ENCODE data around the gene NXNL2. TPM values are rescaled to one million over a fixed set of nuclear protein-coding genes. Genes with fewer than 3 reads are reported as not detected.

NXNL2 gene
- 0.19 TPM for polyA plus RNA-seq (ENCODE audit: insufficient read length)

GRCh38 chr9:88534456-88535225 lies at the start of gene NXNL2:
TSS of gene NXNL2 (plus strand) at chr9:88535178. CDS start at chr9:88535435, 257 bp downstream.
- DNase-seq, result peak; percentile 72

- DNase-seq, result no peak
Observed at GRCh38 chr9:88488166-88488565, 46.8 kb upstream of the NXNL2 start.

GRCh38 chr9:88494983-88495721 lies 39.8 kb upstream of the NXNL2 start:
- DNase-seq, result no peak

GRCh38 chr9:88497224-88497623 lies 37.8 kb upstream of the NXNL2 start:
- no peak for DNase-seq

GRCh38 chr9:88498880-88499279 lies 36.1 kb upstream of the NXNL2 start:
- DNase-seq, result no peak

GRCh38 chr9:88501086-88501485 lies 33.9 kb upstream of the NXNL2 start:
- no peak for DNase-seq

GRCh38 chr9:88502552-88503034 lies 32.4 kb upstream of the NXNL2 start:
- DNase-seq, result no peak

GRCh38 chr9:88503081-88503844 lies 31.7 kb upstream of the NXNL2 start:
- no peak for DNase-seq

GRCh38 chr9:88503845-88504764 lies 30.9 kb upstream of the NXNL2 start:
- no peak for DNase-seq

GRCh38 chr9:88508326-88508725 lies 26.7 kb upstream of the NXNL2 start:
- no peak for DNase-seq

GRCh38 chr9:88511906-88512305 lies 23.1 kb upstream of the NXNL2 start:
- DNase-seq, result no peak

- DNase-seq, result no peak
Observed at GRCh38 chr9:88514247-88514646, 20.7 kb upstream of the NXNL2 start.

- no peak for DNase-seq
Observed at GRCh38 chr9:88521308-88521707, 13.7 kb upstream of the NXNL2 start.

- no peak for DNase-seq
Observed at GRCh38 chr9:88522360-88522759, 12.6 kb upstream of the NXNL2 start.

- DNase-seq, result no peak
Observed at GRCh38 chr9:88523056-88523455, 11.9 kb upstream of the NXNL2 start.

GRCh38 chr9:88524911-88525310 lies 10.1 kb upstream of the NXNL2 start:
- DNase-seq, result no peak

- no peak for DNase-seq
Observed at GRCh38 chr9:88527618-88528017, 7.4 kb upstream of the NXNL2 start.

GRCh38 chr9:88528080-88528790 lies 6.7 kb upstream of the NXNL2 start:
- DNase-seq, result no peak

GRCh38 chr9:88529496-88529895 lies 5.5 kb upstream of the NXNL2 start:
- no peak for DNase-seq

- DNase-seq, result no peak
Observed at GRCh38 chr9:88530051-88530450, 4.9 kb upstream of the NXNL2 start.

Data from hindlimb muscle (tissue), 1 donor.